ENCODE data around the gene SRGAP3.
A peak's percentile ranks its signal among the peaks of the same experiment; 100 is the strongest.

SRGAP3 gene

GRCh38 chr3:9015250-9015649 is 234.2 kb downstream of the SRGAP3 start:
- DNase-seq (ENCODE audit: low spot score) = no peak

- DNase-seq (ENCODE audit: low spot score) = no peak
Observed at GRCh38 chr3:9013782-9014563, 235.5 kb downstream of the SRGAP3 start.

GRCh38 chr3:9012521-9012920 is 236.9 kb downstream of the SRGAP3 start:
- DNase-seq (ENCODE audit: low spot score) = no peak

GRCh38 chr3:9009976-9010545 is 239.4 kb downstream of the SRGAP3 start:
- no peak for DNase-seq (ENCODE audit: low spot score)

GRCh38 chr3:9008550-9009255 is 240.7 kb downstream of the SRGAP3 start:
- DNase-seq (ENCODE audit: low spot score) = no peak

GRCh38 chr3:9007928-9008327 is 241.5 kb downstream of the SRGAP3 start:
- DNase-seq (ENCODE audit: low spot score) = no peak

GRCh38 chr3:9007213-9007612 is 242.2 kb downstream of the SRGAP3 start:
- DNase-seq (ENCODE audit: low spot score) = no peak

- no peak for DNase-seq (ENCODE audit: low spot score)
Observed at GRCh38 chr3:9000041-9000440, 249.4 kb downstream of the SRGAP3 start.

GRCh38 chr3:8997151-8997550 is 252.3 kb downstream of the SRGAP3 start:
- DNase-seq (ENCODE audit: low spot score) = no peak

- DNase-seq (ENCODE audit: low spot score) = no peak
Observed at GRCh38 chr3:8996681-8997121, 252.7 kb downstream of the SRGAP3 start.

- no peak for DNase-seq (ENCODE audit: low spot score)
Observed at GRCh38 chr3:8996216-8996615, 253.2 kb downstream of the SRGAP3 start.

- no peak for DNase-seq (ENCODE audit: low spot score)
Observed at GRCh38 chr3:8994226-8994625, 255.2 kb downstream of the SRGAP3 start.

- no peak for DNase-seq (ENCODE audit: low spot score)
Observed at GRCh38 chr3:8993331-8993730, 256.1 kb downstream of the SRGAP3 start.

- DNase-seq (ENCODE audit: low spot score) = no peak
Observed at GRCh38 chr3:8992854-8993253, 256.6 kb downstream of the SRGAP3 start.

GRCh38 chr3:8992199-8992598 is 257.2 kb downstream of the SRGAP3 start:
- no peak for DNase-seq (ENCODE audit: low spot score)

- DNase-seq (ENCODE audit: low spot score) = no peak
Observed at GRCh38 chr3:8990266-8991215, 258.9 kb downstream of the SRGAP3 start.

- no peak for DNase-seq (ENCODE audit: low spot score)
Observed at GRCh38 chr3:8988791-8989558, 260.5 kb downstream of the SRGAP3 start.

GRCh38 chr3:8988384-8988655 is 261.1 kb downstream of the SRGAP3 start:
- DNase-seq (ENCODE audit: low spot score) = no peak

- DNase-seq (ENCODE audit: low spot score) = peak; percentile 31
Observed at GRCh38 chr3:8987645-8988383, 261.6 kb downstream of the SRGAP3 start.

- no peak for DNase-seq (ENCODE audit: low spot score)
Observed at GRCh38 chr3:8987226-8987625, 262.2 kb downstream of the SRGAP3 start.

GRCh38 chr3:8986741-8987140 is 262.7 kb downstream of the SRGAP3 start:
- DNase-seq (ENCODE audit: low spot score) = no peak

Measured in CD4-positive, alpha-beta T cell treated with Interleukin-15 for 4 hours (primary cell).